IPS-NIHi11 (cell line): ENCODE data around the gene ZNF132.
"Not testable (repeated sequence)": the region's sequence is repeated elsewhere in the genome, so short reads cannot be mapped to it uniquely, and the experiment has no call there.

ENCODE experiments used
- DNase-seq: peaks from one replicate; pipeline ENCODE4 v3.0.0; 2012; ENCODE audit warnings: mixed read lengths, low spot score

The ZNF132 gene

DNA sequence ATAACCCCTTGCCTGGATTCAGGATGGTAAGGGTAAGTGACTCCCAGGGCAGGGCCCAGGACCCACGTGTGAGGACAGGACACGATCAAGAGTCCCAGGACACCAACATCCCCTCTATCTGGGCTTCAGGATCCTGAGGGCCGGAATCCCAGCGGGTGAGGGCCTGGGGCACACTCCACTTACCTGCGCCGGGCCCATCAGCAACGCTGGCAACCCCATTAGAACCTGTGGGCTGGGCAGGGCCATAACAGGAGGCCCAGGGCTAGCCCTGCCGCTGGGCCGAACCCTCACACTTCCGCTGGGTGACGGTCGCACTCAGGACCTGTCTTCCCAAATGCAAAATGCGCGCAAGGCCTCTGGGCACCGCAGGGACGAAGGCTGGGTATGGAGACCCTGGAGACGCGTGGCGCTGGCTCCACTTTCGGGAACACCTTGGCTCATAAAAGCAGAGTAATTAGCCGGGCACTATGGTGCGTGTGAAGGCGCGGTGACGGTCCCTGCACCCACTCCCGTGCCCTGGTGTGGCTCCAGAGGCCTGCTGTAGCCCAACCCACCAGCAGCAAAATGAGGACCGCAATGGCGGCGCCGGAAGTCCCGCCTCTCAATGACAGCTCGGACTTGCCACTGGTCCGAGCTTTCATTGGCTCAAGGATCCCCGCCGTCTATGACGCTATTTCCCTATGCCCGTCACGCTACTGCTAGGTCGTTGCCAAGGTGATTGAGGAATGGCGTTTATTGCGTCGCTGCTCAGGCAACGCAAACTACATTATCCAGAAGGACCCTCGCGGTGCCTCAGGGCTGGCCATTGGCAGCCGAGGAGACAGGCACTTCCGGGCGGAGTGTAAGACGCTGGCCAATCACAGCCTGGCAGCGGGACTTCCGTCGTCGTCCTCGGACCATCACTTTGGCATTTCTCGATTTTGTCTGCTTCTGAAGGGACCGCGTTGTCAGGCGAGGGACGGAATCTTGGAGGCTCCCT, at the start of gene ZNF132:
Gene ZNF132, minus strand, starts transcription at position 578 of the 979 bp plus-strand sequence. Its CDS starts 332 bp downstream, at position 246.
- DNase-seq: peak; percentile 59

DNA sequence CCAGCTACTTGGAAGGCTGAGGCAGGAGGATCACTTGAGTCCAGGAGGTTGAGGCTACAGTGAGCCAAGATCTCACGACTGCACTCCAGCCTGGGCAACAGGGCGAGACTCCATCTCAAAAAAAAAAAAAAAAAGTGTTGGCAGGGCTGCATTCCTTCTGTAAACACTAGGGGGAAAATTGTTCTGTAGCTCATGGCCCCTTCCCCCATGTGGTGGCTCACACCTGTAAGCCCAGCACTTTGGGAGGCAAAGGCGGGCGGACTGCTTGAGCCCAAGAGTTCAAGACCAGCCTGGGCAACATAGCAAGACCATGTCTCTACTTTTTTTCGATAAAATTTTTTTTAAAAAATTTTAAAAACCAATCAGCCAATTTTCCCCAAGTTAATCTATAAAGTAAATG, 44.4 kb upstream of the ZNF132 start:
- DNase-seq: not testable (repeated sequence)

DNA sequence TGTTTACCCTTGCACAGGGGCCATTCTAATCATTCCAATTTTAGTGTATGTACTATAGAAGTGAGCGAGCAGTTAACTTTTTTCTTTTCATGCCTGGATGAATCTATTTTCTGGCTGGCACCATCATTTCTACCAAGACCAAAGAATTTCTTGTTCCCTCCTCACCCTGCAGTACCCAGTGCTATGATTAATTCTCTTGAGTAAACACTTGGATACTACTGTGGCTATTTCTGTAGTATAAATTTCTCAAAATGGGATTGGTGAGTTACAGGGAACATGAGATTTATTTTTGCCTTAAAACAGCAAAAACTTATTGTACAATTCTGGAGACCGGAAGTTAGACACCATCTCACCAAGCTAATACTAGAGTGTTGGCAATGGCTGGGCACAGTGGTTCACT, 43.8 kb upstream of the ZNF132 start:
- DNase-seq: no peak

DNA sequence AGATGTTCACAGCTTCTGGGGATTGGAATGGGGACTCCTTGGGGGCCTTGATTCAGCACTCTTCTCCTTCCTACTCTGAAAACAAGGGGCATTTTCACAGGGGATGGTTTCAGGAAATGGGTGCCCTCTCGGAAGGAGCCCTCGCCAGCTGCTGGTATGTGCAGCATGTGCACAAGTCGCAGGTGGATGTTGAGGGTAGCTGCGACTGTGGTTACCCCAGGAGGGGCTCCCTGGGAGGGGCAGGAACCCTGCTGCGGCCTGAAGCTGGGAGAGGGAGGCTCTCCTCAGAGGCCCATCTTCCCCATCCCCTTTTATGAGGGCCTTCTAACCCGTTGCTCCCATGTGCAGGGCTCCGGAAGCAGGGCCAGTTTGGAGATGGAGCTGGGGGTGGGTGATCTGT, 42.4 kb upstream of the ZNF132 start:
- no peak for DNase-seq

DNA sequence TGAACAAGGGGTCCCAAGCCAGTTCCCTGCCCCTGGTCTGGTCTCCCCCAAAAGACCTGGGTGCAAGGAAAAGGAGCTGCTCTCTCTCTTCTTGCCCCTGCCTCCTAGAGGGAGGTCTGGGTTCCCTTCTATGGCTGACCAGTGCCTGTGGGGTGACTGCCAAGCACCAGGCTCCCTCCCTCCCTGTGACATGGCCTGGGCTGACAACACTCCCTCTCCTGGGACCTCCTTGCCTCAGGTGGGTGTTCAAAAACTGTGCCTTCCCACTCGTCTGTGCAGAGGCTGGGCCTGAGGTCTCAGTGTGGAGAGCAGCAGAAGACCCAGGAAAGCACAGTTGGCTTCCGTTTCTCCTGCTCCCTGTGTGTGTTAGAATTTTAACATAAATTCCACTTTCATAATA, 40.9 kb upstream of the ZNF132 start:
- DNase-seq: no peak

DNA sequence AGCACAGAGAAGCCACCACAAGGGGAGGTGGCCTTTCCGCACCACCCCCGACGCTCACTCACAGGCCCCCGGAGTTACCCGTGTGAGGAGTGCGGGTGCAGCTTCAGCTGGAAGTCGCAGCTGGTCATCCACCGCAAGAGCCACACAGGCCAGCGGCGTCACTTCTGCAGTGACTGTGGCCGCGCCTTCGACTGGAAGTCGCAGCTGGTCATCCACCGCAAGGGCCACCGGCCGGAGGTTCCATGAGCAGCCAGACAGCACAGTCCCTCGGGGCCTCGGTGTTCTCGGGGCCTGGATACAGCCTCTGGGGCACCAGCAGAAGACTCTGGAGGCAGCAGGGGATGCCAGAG, 40.5 kb upstream of the ZNF132 start:
- no peak for DNase-seq

DNA sequence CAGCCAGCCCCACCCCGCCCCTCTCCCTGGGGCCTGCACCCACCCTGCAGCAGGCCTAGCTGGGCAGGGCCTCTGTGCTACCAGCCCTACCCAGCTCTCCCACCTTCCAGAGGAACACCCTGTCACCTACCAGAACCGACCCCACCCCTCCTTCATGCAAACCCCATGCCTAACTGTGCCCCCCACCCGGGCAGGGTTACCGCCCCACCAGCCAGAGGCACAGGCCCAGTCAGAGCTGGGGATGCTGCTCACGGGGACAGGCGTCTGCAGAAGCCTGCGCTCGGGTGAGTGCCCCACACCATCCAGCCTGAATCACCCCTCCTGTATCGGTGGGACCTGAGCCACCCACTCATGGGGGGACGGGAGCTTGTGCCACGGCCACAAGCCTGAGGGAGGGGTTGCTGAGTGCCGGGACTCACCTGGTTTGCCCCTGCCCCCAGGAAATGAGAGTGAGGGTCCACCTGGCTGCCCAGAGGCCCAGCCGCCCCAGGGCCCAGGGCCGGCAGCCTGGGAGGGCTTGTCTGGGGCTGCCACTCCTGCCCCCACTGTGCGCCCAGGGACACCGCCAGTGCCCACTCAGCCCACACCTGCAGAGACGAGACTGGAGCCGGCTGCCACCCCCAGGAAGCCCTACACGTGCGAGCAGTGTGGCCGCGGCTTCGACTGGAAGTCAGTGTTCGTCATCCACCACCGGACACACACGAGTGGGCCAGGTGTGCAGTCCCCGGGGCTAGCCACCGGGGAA, 40.0 kb upstream of the ZNF132 start:
- no peak for DNase-seq

DNA sequence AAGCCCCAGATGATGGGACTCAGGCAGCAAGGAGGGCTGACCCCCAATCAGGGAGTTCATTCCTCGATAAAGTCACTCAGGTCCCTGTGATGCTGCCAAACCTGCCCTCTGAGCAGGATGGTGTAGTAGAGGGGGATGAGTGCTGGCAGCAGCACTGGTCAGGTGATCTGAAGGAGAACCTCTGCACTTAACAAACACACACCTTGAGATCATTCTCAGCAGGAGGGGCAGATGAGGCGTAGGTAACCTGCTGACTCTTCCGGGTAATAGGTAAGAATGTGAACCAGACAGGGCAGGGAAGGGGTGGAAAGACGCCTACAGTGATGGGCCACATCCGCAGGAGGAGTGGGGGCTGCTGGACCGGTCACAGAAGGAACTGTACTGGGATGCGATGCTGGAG, 39.4 kb upstream of the ZNF132 start:
- DNase-seq: no peak

DNA sequence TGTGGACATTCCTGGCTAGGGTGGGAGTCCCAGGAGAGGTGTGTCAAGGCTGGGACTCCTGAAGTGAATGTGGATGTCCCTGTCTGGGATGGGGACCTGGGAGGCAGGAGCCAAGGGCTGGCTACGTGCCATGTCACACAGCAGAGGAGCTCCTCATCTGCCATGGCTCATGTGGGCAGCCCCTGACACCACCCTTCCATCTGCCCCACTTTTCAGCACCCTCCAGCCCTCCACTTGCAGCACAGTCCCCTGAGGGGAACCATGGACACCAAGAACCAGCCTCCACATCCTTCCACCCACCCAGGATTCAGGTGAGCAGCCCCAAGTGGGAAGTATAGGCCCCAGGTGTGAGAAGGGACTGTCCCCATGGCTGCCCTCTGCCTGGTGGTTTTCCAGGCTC, 37.9 kb upstream of the ZNF132 start:
- DNase-seq: no peak

DNA sequence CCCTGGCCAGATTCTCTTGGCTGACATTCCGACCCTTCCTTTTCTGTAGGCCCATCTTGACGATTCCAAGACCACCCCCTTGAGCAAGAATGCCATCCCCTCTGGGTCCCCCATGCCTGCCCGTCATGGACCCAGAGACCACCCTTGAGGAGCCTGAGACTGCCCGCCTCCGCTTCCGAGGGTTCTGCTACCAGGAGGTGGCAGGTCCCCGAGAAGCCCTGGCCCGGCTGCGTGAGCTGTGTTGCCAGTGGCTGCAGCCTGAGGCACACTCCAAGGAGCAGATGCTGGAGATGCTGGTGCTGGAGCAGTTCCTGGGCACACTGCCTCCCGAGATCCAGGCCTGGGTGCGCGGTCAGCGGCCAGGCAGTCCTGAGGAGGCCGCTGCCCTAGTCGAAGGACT, 37.2 kb upstream of the ZNF132 start:
- no peak for DNase-seq

DNA sequence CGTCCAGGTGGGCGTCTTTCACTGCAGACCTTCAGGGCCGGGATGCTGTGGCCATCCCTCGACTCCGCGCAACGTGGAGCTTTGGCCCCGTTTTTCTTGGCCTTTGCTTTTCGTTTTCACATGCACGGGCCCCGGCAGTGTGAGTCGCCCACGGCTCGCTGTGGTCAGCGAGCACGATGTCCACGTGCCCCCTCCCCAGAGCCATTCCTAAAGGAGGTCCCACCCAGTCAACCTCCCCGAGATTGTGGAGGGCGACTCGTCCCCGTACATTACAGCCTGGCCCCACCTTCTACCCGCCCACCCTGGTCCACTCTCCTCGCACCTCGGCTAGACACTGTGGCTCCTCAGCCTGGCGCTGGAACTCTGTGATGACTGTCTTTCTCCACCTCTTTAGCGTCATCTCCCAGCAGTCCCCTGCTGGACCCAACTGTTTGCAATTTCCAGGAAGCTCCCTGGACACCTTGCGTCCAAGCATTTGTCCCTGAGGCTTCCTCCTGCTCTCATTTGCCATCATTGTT, 36.6 kb upstream of the ZNF132 start:
- peak; percentile 32 for DNase-seq

DNA sequence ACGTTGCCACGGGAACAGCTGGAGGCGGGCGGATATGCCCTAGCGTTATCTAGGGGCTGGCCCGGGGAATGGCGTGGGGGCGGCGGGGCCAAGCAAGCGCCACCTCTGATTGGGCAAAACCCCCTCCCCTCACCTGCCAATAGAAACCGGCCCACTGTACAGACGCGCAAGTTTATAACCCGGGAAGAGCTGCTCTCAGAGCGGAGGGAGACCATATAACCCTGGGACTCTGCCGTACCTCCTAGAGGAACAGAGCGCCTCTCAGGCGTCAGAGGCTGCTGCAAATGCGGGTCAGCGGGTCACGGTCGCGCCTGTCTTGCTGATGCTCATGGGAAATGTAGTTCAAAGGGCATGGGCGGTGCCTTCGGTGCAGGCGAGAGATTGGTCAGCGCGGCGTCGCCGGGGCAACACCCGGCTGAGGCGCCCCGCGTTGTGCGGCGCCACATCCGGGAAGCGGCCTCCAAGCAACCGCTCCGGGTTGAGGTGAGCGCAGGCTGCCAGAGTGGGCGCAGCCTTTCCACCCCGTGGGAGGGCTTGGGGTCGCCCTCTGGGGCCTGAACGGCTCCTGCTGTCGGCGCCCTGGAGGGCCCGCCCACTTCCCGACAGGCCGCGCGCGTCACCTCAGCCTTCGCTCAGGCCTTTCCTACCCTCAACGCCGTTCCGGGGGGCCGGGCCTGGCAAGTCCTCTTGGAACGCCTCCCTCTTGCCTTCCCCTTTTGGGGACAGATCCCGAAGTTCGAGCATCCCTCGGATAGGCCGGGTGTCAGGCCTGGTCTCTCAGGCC, 36.0 kb upstream of the ZNF132 start, which contains the start of gene ZNF446:
Gene ZNF446, plus strand, starts transcription at position 639 of the 784 bp plus-strand sequence. CDS start 867 bp downstream, outside the sequence.
- DNase-seq: peak; percentile 97

DNA sequence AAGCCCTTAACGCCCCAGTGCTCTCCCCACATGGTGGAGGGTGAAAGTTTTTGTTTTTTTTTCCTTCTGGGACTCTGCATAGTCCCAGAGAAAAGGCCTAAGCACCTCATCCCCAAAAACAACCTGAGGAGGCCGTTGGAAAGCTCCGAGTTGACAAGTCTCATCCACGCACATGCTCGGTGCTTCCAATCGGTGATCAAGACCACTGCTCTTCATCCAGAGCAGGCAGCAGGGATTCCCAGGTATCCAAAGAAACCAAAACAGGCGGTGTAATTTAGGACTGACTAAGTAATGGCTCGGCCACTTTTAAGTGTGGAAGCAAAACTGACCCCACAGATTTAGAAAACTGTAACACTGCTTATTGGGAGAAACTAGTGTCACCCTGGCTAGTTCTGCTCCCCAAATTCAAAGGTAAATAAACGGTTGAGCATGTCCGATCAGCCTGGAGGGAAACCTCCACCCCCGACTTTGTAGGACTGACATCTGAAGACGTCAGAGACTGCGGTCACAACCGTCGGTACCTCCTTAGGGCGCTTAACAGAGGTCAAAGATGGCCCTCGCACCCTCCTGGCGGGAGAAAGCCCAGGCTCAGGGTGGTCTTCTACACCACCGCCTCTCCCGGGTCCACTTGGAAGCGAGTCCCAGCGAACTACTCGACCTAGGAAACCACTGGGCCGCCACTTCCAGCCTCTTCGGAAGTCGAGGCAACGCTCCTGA, 35.2 kb upstream of the ZNF132 start:
- DNase-seq: no peak

DNA sequence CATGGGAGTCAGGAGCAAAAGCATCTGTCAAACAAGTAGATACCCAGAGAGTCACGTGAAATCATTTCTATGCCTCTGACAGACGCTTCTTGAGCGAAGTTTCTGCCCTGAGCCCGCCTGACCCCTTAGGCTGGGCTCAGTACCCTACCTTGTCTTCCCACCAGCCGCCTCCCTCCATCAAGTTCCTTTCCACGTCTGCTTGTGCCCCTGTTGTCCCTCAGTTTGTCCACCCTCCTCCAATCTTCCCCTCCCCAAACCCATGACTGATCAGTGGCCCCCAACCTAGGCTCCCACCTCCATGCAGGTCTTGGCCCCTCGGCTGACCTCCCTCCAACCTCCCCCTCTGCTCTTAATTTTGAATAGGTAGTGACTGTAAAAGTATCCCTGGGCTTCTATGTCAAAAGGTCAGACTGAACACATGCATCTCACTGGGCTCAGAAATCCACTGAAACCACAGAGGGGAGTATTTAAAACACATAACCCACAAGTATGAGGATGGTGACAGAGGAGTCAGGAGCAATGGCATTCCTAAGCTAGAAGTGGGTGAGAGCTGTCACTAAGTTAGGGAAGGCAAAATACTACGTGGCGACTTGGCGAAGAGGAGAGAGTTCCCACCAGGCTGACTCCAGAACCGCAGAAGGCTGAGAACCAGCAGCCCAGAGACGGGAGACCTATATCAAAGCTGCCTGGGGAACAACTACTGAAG, 34.5 kb upstream of the ZNF132 start:
- no peak for DNase-seq

DNA sequence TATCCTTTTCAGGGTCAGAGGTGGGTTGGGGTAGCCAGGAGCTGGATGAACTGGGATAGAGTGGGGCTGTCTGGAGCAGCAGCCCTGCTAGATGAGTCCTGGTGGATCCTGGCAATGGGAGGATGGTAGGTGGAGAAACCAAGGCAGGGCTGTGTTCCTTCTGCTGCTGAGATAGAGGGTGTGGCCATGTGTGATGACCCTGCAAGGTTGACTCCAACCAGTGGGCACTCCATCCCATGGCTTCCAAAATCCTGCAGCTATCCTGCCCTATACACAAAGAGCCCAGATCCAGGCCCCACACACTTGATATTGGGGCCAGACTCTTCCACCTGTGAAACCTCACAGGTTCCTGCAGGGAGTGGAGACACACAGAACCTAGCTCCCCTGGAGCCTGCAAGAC, 33.8 kb upstream of the ZNF132 start:
- DNase-seq: no peak

DNA sequence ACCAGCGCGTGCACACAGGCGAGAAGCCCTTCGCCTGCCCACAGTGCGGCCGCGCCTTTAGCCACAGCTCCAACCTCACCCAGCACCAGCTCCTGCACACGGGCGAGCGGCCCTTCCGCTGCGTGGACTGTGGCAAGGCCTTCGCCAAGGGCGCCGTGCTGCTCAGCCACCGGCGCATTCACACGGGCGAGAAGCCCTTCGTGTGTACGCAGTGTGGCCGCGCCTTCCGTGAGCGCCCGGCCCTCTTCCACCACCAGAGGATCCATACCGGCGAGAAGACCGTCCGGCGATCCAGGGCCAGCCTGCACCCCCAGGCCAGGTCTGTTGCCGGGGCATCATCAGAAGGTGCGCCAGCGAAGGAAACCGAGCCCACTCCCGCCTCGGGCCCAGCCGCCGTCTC, 31.8 kb upstream of the ZNF132 start:
- DNase-seq: no peak

DNA sequence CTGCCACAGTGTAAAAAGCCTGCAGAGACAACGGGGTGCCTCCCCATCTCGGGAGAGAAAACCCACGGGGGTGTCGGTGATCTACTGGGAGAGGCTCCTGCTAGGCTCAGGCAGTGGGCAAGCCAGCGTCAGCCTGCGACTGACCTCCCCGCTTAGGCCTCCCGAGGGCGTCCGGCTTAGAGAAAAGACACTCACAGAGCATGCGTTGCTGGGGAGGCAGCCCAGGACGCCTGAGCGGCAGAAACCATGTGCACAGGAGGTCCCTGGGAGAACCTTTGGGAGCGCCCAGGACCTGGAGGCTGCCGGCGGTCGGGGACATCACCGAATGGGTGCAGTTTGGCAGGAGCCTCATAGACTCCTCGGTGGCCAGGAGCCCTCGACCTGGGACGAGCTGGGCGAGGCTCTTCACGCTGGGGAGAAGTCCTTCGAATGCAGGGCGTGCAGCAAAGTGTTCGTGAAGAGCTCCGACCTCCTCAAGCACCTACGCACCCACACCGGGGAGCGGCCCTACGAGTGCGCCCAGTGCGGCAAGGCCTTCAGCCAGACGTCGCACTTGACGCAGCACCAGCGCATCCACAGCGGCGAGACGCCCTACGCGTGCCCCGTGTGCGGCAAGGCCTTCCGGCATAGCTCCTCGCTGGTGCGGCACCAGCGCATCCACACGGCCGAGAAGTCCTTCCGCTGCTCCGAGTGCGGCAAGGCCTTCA, 31.0 kb upstream of the ZNF132 start:
- DNase-seq: not testable (repeated sequence)

DNA sequence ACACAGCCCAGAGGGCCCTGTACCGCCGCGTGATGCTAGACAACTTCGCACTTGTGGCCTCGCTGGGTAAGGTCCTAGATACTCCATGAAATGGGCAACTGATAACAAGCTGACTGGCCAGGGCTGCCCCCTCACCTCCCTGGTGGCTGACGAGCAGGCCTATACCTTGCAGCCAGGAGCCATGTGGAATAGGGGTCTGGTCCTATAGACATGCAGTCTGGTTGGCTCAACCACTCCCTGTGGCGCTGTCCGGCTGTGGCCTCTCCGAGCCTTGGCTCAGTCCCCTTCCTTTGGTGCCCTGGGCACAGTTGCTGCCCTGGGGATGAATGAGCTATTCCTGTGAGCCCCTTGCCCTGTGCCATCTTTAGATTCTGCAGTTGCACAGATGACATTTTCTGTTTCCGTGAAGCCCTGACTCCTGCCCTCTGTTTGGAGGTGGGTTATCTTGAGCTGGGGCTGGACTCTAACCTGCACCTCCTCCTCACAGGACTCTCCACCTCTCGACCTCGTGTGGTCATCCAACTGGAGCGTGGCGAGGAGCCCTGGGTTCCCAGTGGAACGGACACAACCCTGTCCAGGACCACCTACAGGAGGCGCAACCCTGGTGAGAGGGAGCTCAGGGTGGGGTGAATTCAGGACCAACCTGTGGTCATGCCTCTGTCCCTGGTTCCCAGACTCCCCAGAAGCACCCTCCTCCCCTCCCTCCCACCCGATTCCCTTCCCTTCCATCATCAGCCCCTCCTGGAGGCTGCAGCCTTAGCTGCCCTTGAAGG, 29.5 kb upstream of the ZNF132 start:
- no peak for DNase-seq

DNA sequence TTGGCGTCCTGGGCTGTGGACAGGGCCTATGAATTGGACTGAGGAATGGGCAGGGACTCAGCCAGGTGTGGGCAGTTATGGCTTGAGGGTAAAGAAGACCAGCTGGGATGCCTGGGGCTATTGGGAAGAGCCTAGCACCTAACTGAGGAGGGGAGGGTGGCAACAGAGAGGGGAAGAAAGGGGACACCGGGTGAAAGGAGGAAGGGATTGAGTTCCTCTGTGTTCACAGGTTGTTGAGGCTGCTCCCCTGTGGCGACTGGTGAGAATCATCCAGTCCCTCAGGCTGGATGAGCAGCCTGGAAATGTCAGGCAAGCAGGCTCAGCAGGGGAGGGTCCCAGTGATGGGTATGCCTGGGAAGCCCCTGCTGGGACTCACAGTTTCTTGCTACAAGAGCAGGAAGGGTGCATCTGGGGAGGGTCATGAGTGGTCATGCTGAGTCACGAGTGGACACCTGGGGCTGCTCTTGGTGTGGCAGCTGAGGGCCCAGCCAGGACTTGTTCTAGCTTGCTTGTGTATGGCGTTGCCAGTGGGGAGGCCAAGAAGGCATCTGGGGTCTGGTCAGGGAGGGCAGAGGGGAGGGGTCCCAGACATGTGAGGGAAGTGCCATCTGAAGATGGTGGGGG, 28.4 kb upstream of the ZNF132 start:
- no peak for DNase-seq
